ENCODE results near the gene PPP1R10. TPM values are rescaled to one million over a fixed set of nuclear protein-coding genes. Genes with fewer than 3 reads are reported as not detected.

Gene PPP1R10
- total RNA-seq, 1 experiment from 2014 or later: 69.5 TPM

- H3K79me2 ChIP-seq (ENCODE audit: low read depth): peaks cover 9% of the 10 kb centered on the region
- ChIA-PET POLR2A (ENCODE audit: unreplicated experiment) (interaction anchor here (0.6 to 0.7 kb wide), 2 partner anchors 36 to 40 kb away, joined by 3 read pairs; no protein-coding TSS in a partner anchor), CTCF (interaction anchor here (1.1 kb wide), 1 partner anchor 62 kb away, joined by 4 read pairs; the partner anchor contains the start of gene DHX16)
- H3K36me3 ChIP-seq (ENCODE audit: low read depth): peaks cover 26% of the 10 kb centered on the region
- intact Hi-C loops (cut with micrococcal nuclease; ENCODE audit: unreplicated experiment): no loop called here
- H3K4me3 ChIP-seq: no peak overlapping the region
- TF ChIP-seq EZH2 (IDR thresholded peaks at IDR 0.05; ENCODE audit: low read depth) (no peak), CTCF (conservative IDR thresholded peaks at IDR 0.05) (no peak)
- H3K9me2 ChIP-seq (ENCODE audit: insufficient read depth): no peaks in the 10 kb centered on the region
- DNase-seq: no peak
- peaks cover 26% of the 10 kb centered on the region; the same call in 1 of the 2 replicates for H4K20me1 ChIP-seq (ENCODE audit: insufficient read depth)
- no peak overlapping the region for H2AFZ ChIP-seq
- peaks cover 26% of the 10 kb centered on the region for H3K4me1 ChIP-seq (replicated peaks; ENCODE audit: insufficient read depth)
- no peaks in the 10 kb centered on the region for H3K27me3 ChIP-seq (ENCODE audit: insufficient read depth, low read depth)
- H3K9me3 ChIP-seq (ENCODE audit: insufficient read depth, low read depth): no peaks in the 10 kb centered on the region
- H3K27ac ChIP-seq: no peak overlapping the region
- H3K4me2 ChIP-seq: no peak overlapping the region
- BruUV-seq (replicated peaks): no TSS peak
- peaks cover 56% of the 10 kb centered on the region for H3F3A ChIP-seq (ENCODE audit: insufficient read depth, low read depth)
Measured at GRCh38 chr6:30610065-30610464, 7.0 kb downstream of the PPP1R10 start.

GRCh38 chr6:30603961-30604360 lies 13.1 kb downstream of the PPP1R10 start:
- DNase-seq: no peak
- ChIA-PET CTCF (no interaction called here), POLR2A (ENCODE audit: unreplicated experiment) (interaction anchor here (0.7 kb wide), 1 partner anchor 13 kb away, joined by 3 read pairs; no protein-coding TSS in a partner anchor)
- intact Hi-C loops (cut with micrococcal nuclease; ENCODE audit: unreplicated experiment): no loop called here
- Histone ChIP-seq H3K4me2 (no peak overlapping the region), H3K27me3 (ENCODE audit: insufficient read depth, low read depth) (no peaks in the 10 kb centered on the region), H3K9me2 (ENCODE audit: insufficient read depth) (no peaks in the 10 kb centered on the region), H3F3A (ENCODE audit: insufficient read depth, low read depth) (peaks cover 44% of the 10 kb centered on the region), H3K27ac (no peak overlapping the region), H2AFZ (no peak overlapping the region), H3K4me1 (replicated peaks; ENCODE audit: insufficient read depth) (no peaks in the 10 kb centered on the region), H4K20me1 (ENCODE audit: insufficient read depth) (peaks cover 20% of the 10 kb centered on the region), H3K36me3 (ENCODE audit: low read depth) (peaks cover 48% of the 10 kb centered on the region), H3K4me3 (no peak overlapping the region), H3K9me3 (ENCODE audit: insufficient read depth, low read depth) (no peaks in the 10 kb centered on the region), H3K79me2 (ENCODE audit: low read depth) (no peaks in the 10 kb centered on the region)
- BruUV-seq (replicated peaks): no TSS peak
- TF ChIP-seq EZH2 (IDR thresholded peaks at IDR 0.05; ENCODE audit: low read depth) (no peak), CTCF (conservative IDR thresholded peaks at IDR 0.05) (no peak)

- ChIA-PET POLR2A (ENCODE audit: unreplicated experiment) (no interaction called here), CTCF (no interaction called here)
- peak in 1 of 2 experiments; percentile 12 for DNase-seq
- Histone ChIP-seq H4K20me1 (ENCODE audit: insufficient read depth) (peaks cover 20% of the 10 kb centered on the region), H3K36me3 (ENCODE audit: low read depth) (peaks cover 42% of the 10 kb centered on the region), H3K27ac (no peak overlapping the region), H3K4me1 (replicated peaks; ENCODE audit: insufficient read depth) (no peaks in the 10 kb centered on the region), H3F3A (ENCODE audit: insufficient read depth, low read depth) (peaks cover 49% of the 10 kb centered on the region), H3K79me2 (ENCODE audit: low read depth) (no peaks in the 10 kb centered on the region), H2AFZ (no peak overlapping the region), H3K9me3 (ENCODE audit: insufficient read depth, low read depth) (no peaks in the 10 kb centered on the region), H3K27me3 (ENCODE audit: insufficient read depth, low read depth) (no peaks in the 10 kb centered on the region), H3K4me3 (no peak overlapping the region), H3K9me2 (ENCODE audit: insufficient read depth) (no peaks in the 10 kb centered on the region), H3K4me2 (no peak overlapping the region)
- no TSS peak for BruUV-seq (replicated peaks)
- TF ChIP-seq CTCF (conservative IDR thresholded peaks at IDR 0.05) (no peak), EZH2 (IDR thresholded peaks at IDR 0.05; ENCODE audit: low read depth) (no peak)
- intact Hi-C loops (cut with micrococcal nuclease; ENCODE audit: unreplicated experiment): no loop called here
Measured at GRCh38 chr6:30601815-30602641, 15.0 kb downstream of the PPP1R10 start.

All from PC-9 (cell line).